GM23338 (cell line): Measurements from ENCODE around the gene BICC1.

ENCODE experiments used
- EZH2 ChIP-seq: fragments of 200-600 bp; sonication (generic); IDR thresholded peaks from one replicate; pipeline ENCODE4 v1.8.0; 2017; ENCODE audit warnings: antibody characterized with exemption, mild to moderate bottlenecking, low read depth; ENCODE audit not compliant: unreplicated experiment
- EZH2phosphoT487 ChIP-seq: fragments of 200-600 bp; sonication (generic); IDR thresholded peaks from one replicate; pipeline ENCODE4 v1.8.1; 2018; ENCODE audit warnings: antibody characterized with exemption; ENCODE audit not compliant: unreplicated experiment
- JUNB ChIP-seq: IDR thresholded peaks from one replicate; pipeline ENCODE4 v1.6.1; 2016; ENCODE audit warnings: antibody characterized with exemption; ENCODE audit not compliant: unreplicated experiment
- POLR2AphosphoS5 ChIP-seq: IDR thresholded peaks from 2 replicates; pipeline ENCODE4 v1.6.1; 2016; ENCODE audit warnings: antibody characterized with exemption, low read depth
- ZNF114 ChIP-seq: fragments of 250-450 bp; sonication (Bioruptor Pico); IDR thresholded peaks from 2 replicates; pipeline ENCODE4 v1.5.0; 2020; ENCODE audit warnings: mild to moderate bottlenecking, moderate library complexity
- ZNF331 ChIP-seq: fragments of 250-450 bp; sonication (Bioruptor Pico); IDR thresholded peaks from 2 replicates; pipeline ENCODE4 v1.5.0; 2020; ENCODE audit warnings: low read depth, mild to moderate bottlenecking, moderate library complexity
- TF ChIP-seq, protein P1 (sequence below), 2 experiments: fragments of 200-600 bp in 1 of 2; sonication (generic) in 1 of 2; conservative IDR thresholded peaks; 2 replicates each; pipeline versions ENCODE4 v1.5.1 to v1.6.1; 2016 to 2017; ENCODE audit warnings: antibody characterized with exemption in 2 of 2, low read depth in 2 of 2, mild to moderate bottlenecking in 2 of 2, moderate library complexity in 1 of 2
- TF ChIP-seq, protein P2 (sequence below): IDR thresholded peaks from one replicate; pipeline ENCODE4 v1.6.1; 2018; ENCODE audit warnings: antibody characterized with exemption; ENCODE audit not compliant: unreplicated experiment
- TF ChIP-seq, protein P3 (sequence below): IDR thresholded peaks from 2 replicates; pipeline ENCODE4 v1.6.1; 2016; ENCODE audit warnings: antibody characterized with exemption

DNA sequence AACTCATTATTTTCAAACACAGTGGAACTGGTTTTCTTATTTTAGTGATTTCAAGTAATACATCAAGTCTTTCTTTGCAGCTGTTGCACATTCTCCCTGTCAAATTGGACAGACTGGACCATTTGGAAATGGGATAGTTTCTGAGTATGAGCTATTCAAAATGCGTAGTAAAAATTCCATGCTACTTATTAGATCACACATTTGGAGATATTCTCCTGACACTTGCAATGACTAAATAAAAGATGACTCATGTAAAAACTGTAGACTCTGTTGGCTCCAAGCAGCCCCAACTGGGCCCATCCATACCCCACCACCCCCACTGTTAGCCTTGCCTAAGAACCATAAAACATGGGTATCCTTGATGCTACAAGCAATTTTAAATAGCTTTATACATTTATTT lies 25.9 kb upstream of the BICC1 start:
- TF ChIP-seq, protein P1, sequence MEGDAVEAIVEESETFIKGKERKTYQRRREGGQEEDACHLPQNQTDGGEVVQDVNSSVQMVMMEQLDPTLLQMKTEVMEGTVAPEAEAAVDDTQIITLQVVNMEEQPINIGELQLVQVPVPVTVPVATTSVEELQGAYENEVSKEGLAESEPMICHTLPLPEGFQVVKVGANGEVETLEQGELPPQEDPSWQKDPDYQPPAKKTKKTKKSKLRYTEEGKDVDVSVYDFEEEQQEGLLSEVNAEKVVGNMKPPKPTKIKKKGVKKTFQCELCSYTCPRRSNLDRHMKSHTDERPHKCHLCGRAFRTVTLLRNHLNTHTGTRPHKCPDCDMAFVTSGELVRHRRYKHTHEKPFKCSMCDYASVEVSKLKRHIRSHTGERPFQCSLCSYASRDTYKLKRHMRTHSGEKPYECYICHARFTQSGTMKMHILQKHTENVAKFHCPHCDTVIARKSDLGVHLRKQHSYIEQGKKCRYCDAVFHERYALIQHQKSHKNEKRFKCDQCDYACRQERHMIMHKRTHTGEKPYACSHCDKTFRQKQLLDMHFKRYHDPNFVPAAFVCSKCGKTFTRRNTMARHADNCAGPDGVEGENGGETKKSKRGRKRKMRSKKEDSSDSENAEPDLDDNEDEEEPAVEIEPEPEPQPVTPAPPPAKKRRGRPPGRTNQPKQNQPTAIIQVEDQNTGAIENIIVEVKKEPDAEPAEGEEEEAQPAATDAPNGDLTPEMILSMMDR (conservative IDR thresholded peaks at IDR 0.05; ENCODE audit: low read depth in 2 of 2), result no peak
- TF ChIP-seq, protein P2, sequence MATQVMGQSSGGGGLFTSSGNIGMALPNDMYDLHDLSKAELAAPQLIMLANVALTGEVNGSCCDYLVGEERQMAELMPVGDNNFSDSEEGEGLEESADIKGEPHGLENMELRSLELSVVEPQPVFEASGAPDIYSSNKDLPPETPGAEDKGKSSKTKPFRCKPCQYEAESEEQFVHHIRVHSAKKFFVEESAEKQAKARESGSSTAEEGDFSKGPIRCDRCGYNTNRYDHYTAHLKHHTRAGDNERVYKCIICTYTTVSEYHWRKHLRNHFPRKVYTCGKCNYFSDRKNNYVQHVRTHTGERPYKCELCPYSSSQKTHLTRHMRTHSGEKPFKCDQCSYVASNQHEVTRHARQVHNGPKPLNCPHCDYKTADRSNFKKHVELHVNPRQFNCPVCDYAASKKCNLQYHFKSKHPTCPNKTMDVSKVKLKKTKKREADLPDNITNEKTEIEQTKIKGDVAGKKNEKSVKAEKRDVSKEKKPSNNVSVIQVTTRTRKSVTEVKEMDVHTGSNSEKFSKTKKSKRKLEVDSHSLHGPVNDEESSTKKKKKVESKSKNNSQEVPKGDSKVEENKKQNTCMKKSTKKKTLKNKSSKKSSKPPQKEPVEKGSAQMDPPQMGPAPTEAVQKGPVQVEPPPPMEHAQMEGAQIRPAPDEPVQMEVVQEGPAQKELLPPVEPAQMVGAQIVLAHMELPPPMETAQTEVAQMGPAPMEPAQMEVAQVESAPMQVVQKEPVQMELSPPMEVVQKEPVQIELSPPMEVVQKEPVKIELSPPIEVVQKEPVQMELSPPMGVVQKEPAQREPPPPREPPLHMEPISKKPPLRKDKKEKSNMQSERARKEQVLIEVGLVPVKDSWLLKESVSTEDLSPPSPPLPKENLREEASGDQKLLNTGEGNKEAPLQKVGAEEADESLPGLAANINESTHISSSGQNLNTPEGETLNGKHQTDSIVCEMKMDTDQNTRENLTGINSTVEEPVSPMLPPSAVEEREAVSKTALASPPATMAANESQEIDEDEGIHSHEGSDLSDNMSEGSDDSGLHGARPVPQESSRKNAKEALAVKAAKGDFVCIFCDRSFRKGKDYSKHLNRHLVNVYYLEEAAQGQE, result no peak
- TF ChIP-seq POLR2AphosphoS5 (no peak), JUNB (no peak), EZH2phosphoT487 (no peak), EZH2 (no peak), ZNF114 (CRISPR knock-in tag) (no peak), ZNF331 (no peak)
- TF ChIP-seq, protein P3, sequence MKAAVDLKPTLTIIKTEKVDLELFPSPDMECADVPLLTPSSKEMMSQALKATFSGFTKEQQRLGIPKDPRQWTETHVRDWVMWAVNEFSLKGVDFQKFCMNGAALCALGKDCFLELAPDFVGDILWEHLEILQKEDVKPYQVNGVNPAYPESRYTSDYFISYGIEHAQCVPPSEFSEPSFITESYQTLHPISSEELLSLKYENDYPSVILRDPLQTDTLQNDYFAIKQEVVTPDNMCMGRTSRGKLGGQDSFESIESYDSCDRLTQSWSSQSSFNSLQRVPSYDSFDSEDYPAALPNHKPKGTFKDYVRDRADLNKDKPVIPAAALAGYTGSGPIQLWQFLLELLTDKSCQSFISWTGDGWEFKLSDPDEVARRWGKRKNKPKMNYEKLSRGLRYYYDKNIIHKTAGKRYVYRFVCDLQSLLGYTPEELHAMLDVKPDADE, result no peak
